ENCODE measurements around the gene NAB2.
"Not testable (repeated sequence)": the region's sequence is repeated elsewhere in the genome, so short reads cannot be mapped to it uniquely, and the experiment has no call there.

NAB2 gene

DNA sequence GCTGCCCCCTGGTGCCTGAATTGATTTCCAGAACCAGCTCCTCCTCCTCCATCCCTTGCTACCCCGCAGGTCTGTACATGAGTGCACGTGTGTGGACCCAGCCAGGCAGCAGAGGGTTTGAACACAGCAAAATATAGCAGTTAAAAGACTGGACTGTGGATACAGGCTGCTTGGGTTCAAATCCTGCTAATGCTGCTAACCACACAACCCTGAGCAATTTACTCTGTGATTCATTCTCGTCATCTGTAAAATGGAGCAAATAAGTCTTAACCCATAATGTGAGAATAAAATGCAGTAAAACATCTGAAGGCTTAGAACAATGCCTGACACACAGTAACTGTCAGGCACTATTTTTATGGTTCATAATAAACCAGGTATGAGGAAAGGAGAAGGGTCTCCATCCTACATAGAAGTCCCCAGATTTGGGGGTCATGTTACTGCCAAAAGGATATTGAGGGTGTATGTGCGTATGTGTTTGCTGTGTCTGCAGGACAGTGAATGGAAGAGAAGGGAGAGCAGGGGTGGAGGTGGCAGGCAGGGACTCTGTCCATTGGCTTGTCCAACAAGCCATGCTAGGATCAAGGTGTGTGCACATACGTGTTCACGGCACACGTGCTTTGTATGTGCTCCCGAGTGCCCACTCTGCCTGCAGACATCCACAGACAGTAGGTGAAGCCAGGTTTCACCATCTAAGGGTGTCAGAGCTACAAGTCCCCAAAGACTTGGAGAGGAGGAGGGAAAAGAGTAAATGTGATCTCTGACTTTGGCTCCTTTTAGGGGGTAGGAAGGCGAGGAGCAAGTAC lies 23.8 kb downstream of the NAB2 start:
- no peak for DNase-seq (ENCODE audit: low spot score)

- no peak for DNase-seq (ENCODE audit: low spot score)
Observed at GRCh38 chr12:57116580-57117281, 27.8 kb downstream of the NAB2 start.

DNA sequence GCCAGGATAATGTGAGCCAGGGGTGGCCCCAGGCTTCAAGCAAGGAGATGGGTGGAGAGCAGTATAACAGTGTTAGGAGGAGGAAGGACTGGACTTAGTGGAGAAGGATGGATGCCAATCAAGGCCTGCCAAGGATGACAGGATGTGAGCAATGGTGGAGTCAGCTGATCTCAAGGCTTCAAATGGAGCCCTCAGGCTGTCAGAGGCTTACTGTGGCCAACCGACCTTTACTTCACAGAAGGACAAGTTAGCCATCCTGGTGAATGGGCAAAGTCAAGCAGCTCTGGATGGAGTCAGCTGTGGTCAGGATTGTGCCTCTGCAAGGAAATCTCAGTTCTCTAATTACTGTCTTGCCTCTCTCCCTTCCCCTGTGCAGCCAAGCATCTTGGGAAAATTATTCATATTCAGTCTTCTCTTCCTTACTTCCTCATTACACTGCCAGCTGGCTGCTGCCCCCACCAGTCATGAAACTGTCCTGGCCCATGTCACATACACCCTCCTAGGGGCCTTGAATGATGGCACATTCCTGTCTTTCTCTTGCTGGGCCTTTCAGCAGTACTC lies 29.9 kb downstream of the NAB2 start:
- no peak for DNase-seq (ENCODE audit: low spot score)

GRCh38 chr12:57119294-57120085 lies 30.6 kb downstream of the NAB2 start:
- DNase-seq (ENCODE audit: low spot score): no peak

- DNase-seq (ENCODE audit: low spot score): not testable (repeated sequence)
Observed at GRCh38 chr12:57120718-57121117, 31.8 kb downstream of the NAB2 start.

DNA sequence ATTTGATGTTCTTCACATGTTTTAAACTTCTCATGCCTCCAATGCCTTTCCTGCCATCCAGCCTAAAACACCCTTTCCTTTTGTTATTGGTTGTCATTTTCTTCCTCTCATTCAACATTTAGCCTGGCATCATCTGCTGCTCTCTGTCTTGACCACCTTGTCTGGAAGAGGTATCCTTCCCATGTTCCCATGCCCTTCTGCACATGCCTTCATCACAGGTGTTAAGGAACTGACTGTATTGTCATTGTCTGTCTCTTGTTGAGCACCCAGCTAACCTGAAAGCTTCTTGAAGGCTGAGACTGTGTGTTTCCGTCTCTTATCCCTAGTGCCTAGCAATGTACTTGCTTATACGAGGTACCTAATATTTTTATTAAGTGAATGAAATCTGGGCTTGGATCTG lies 34.9 kb downstream of the NAB2 start:
- no peak for DNase-seq (ENCODE audit: low spot score)

GRCh38 chr12:57124261-57124877 lies 35.5 kb downstream of the NAB2 start:
- peak; percentile 75 for DNase-seq (ENCODE audit: low spot score)

- no peak for DNase-seq (ENCODE audit: low spot score)
Observed at GRCh38 chr12:57126061-57126460, 37.1 kb downstream of the NAB2 start.

DNA sequence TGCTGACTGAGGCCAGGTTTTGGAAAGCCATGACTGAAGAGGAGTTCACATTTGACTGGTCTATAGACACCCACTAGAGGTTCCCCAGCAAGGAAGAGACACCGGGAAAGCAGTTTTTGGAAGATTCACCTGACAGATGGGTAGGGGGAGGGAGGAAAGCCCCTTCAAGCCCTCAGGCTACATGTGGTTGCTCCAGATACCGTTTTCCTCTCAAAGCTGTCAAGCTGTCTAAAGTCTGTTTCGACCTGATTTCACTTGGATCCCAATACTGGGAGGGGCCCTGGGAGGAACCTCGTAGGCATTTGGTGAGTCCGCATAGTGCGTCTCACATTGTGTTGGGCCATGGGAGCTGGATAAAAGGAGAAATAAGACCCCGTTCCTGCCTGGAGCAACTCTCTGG lies 37.6 kb downstream of the NAB2 start:
- DNase-seq (ENCODE audit: low spot score): no peak

DNA sequence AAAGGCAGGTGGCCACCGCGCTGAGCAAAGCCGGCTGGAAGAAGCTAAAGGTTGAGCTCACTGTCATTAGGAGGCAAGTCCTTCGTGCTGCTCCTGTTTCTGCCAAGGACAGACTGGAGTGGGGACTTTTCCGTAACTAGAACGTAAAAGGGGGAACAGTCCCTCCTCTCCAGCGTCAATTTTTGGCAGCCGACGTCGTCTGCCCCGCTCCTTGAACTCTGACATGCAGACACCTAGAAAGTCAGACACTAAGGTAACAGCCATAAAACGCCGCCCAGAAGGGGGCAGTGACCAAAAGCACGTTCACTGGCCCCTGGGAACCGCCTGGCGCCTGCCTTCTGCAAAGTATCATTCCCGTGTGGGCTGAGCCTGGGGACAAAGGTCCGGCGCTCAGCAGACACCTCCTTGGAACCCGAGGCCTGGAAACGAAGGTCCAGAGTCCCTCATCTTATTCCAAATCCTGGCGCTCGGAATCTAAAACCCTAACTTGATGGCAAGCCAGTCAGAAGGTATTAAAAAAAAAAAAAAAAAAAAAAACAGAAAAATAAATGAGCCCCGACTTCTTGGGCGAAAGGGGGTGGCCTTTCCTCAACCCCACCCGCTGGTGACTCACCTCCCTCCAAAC lies 38.3 kb downstream of the NAB2 start:
- DNase-seq (ENCODE audit: low spot score): no peak

GRCh38 chr12:57127726-57128518 lies 39.0 kb downstream of the NAB2 start, which contains the start of gene LRP1:
Gene LRP1 (plus strand): TSS chr12:57128483. CDS start chr12:57128965, 482 bp downstream.
- peak; percentile 91 for DNase-seq (ENCODE audit: low spot score)

GRCh38 chr12:57128519-57129247 lies 39.8 kb downstream of the NAB2 start:
- no peak for DNase-seq (ENCODE audit: low spot score)

GRCh38 chr12:57129321-57129842 lies 40.5 kb downstream of the NAB2 start:
- no peak for DNase-seq (ENCODE audit: low spot score)

DNA sequence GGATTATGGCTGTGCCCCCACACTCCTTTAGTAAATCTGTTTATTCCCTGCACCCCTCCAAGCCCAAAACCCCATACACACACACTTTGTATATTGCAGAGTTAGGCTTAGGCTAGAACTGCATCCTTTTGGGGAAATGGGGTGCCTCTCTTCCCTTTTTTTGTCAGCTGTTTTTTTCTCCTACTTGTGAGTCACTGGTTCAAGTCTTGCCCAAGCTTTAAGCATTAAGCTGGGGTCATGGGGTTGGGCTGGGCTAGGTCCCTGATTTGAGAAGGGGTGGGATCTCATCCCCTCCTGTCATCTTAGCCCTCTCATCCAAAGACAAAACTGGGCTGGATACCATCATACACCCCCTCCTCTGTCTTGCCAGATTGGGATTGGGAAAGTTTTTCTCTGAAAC lies 41.0 kb downstream of the NAB2 start:
- peak; percentile 60 for DNase-seq (ENCODE audit: low spot score)

GRCh38 chr12:57130941-57131340 lies 42.0 kb downstream of the NAB2 start:
- DNase-seq (ENCODE audit: low spot score): no peak

DNA sequence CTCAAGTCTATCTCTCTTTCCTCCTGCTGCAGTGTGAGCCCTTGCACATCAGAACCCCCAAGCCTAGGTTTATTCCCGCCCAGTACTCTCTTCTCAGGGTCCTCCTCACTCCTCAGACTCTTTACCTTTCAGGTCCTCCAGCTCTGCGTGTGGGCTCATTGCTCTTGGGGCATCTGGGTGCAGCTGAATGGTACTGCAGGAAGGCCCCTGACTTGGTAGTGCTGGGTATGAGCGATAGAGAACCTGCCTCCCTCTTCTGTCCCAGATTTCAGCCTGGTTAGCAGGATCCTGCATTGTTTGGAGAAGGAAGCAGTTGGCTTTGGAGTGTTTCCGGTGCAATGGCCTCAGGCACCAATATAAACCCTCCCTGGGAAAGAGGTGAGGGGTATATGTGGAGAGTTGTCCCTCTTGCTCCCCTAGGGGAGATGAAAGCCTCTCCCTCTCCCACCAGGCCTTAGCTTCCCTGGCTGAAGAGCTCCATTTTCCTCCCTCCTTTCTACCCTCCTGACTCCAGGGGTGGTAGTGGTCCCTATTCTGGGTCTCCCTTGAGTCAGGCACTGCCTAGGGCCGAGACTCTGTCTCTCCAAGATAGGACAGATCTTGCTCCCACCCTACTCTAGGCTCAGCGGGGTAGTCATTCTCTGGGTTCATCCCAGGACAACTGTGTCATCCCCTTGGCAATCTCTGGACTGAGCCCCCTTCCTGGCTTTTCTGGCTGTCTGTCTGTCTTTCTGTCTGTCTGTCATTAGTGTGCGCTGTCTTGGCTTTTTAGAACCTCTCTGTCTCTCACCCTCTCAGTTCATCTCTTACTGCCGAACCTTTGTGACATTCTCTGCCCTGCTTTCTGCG lies 43.2 kb downstream of the NAB2 start:
- no peak for DNase-seq (ENCODE audit: low spot score)

- DNase-seq (ENCODE audit: low spot score): peak; percentile 89
Observed at GRCh38 chr12:57133013-57133569, 44.2 kb downstream of the NAB2 start.

- no peak for DNase-seq (ENCODE audit: low spot score)
Observed at GRCh38 chr12:57133916-57134315, 45.0 kb downstream of the NAB2 start.

Data from hepatic stellate cell (primary cell).